NCI-H2227 treated with DMSO at 0.1 percent for 48 hours (cell line): ENCODE results near the gene SGCE.
"Not testable (repeated sequence)": the region's sequence is repeated elsewhere in the genome, so short reads cannot be mapped to it uniquely, and the experiment has no call there.

Source experiments
- DNase-seq: peaks from one replicate; lab custom pipeline; 2025; lab: John Stamatoyannopoulos, UW

The SGCE gene, protein sequence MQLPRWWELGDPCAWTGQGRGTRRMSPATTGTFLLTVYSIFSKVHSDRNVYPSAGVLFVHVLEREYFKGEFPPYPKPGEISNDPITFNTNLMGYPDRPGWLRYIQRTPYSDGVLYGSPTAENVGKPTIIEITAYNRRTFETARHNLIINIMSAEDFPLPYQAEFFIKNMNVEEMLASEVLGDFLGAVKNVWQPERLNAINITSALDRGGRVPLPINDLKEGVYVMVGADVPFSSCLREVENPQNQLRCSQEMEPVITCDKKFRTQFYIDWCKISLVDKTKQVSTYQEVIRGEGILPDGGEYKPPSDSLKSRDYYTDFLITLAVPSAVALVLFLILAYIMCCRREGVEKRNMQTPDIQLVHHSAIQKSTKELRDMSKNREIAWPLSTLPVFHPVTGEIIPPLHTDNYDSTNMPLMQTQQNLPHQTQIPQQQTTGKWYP

GRCh38 chr7:94655848-94656657, at the start of gene SGCE:
TSS of gene SGCE (minus strand) at chr7:94656133. CDS start at chr7:94656098, 35 bp downstream.
- DNase-seq: peak; percentile 80

GRCh38 chr7:94705155-94706021, 49.5 kb upstream of the SGCE start:
- DNase-seq: not testable (repeated sequence)

GRCh38 chr7:94701555-94701973, 45.6 kb upstream of the SGCE start:
- DNase-seq: peak; percentile 49

DNA sequence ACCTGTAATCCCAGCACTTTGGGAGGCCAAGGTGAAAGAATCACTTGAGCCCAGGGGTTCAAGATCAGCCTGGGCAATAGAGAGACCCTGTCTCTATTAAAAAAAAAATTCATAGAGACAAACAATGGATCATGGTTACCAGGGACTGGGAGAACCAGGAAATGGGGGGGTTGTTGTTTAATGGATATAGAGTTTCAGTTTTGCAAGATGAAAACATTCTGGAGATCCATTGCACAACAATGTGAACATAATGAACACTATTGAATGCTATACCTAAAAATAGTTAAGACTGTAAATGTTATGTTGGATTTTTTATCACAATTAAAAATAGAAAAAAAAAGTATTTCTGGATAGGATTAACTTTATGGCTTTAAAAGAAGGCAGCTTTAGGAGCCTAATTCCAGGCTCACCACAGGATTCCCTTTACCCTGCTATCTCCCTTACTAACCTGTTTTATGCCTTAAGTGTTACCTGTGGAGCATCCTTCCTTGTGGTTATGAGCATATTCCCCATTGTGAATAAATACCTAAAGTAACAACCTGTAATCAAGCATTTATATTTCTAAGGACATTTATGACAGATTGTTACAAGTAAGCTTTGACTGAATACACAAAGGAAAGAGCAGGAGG, 45.1 kb upstream of the SGCE start:
- DNase-seq: no peak

DNA sequence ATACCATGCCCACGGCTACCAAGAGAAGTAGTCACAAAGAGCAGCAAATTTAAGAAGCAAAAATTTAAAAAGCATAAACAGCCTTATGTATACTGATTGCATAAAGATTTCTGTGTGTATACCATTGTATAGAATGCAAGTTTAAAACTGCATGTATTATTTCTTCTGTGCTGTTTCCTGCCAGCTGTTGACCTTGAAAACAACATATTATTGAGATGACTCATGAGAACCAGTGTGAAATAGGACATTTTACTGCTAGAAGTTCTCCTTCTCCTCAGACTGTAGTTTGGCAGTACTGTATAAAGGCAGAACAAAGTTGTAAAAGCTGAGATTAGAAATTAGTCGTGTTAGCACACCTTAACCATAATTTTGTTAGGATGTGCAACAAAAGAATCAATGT, 42.3 kb upstream of the SGCE start:
- DNase-seq: no peak

DNA sequence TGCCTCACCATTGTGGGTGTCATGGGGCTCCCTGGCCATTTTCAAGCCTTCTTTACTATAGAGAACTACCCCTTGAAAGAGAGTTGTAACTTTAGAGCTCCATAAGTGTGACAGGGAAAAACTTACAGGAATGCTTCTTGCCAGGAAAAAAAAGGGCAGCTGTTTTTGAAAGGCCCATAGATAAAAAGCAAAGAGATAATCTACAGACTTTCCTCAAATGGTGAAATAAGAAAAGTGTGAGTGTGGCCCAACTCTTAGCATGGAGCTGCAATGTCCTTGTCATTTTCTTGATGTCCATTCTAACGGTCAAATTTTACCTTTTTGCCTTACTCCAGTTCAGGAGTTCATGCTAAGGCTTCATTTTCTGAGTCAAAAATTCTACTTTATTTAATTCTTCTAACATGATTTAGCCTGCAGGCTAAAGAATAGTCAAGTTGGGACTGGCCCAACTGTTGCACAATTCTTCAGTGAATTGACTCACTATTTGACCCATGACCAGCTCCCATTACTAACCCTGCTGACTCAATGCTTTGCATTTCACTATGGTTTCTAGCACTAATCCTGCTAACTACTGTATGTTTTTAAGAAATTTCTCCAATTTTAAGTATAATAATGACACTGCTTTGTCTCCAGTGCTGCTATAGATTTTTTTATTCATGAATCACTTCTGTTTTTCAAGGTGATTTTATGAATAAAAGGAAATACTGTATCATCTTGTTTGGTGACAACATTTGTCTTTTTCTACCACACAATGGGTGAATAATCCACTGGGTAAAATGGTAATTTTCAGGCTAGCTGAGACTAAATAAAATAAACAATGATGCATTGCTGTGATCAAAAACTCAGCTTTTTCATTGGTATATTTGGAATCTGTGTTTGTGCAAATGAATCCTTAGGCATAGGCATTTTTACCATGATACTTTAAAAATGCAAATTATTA, 41.4 kb upstream of the SGCE start:
- DNase-seq: no peak

DNA sequence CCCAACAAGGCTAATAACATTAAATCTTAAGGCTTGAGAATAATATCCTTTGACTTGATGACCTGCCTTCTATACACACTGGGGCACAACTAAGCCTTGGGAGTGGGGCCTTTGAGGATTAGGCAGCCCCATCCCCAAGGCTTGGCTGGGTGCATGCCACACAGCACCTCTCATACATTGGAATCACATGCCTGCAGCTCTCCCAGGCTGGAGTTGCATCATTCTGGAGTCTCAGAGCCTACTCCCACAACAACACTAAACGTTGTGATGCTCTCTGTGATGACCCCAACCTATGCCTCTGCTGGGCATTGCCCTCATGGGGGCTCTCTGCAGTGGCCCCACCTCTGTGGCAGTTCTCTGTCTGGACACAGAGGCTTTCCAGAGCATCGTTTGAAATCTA, 31.9 kb upstream of the SGCE start:
- DNase-seq: no peak

- no peak for DNase-seq
Measured at GRCh38 chr7:94687076-94687475, 31.1 kb upstream of the SGCE start.

GRCh38 chr7:94683066-94683465, 27.1 kb upstream of the SGCE start:
- no peak for DNase-seq

GRCh38 chr7:94679358-94679757, 23.4 kb upstream of the SGCE start:
- no peak for DNase-seq

DNA sequence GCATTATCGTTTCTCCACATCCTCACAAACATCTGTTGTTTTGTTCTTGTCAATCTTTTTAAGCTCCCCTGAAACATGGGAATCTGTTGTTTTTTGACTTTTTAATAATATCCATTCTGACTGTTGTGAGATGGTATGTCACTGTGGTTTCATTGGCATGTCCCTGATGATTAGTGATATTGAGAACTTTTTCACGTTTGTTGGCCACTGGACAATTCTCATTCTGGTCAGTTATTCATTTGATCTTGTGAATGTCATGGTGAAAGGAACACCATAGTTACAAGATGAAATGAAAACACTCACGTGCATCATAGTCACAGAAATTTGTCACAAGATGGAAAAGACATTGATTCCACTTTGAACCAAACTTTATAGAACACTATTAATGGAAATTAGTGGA, 20.5 kb upstream of the SGCE start:
- DNase-seq: no peak

DNA sequence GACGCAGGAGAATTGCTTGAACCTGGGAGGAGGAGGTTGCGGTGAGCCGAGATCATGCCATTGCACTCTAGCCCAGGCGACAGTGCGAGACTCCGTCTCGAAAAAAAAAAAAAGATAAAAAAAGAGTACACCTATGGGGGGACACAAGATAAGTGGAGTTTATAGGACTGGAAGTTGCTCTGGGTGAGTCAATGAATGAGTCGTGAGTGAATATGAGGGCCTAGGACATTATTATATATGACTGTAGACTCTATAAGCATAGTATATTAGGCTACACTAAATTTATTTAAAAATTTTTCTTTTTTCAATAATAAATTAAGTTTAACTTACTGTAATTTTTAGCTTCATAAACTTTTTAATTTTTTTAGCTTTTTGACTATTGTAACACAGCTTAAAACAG, 19.4 kb upstream of the SGCE start:
- DNase-seq: no peak

GRCh38 chr7:94671444-94672235, 15.7 kb upstream of the SGCE start:
- no peak for DNase-seq

DNA sequence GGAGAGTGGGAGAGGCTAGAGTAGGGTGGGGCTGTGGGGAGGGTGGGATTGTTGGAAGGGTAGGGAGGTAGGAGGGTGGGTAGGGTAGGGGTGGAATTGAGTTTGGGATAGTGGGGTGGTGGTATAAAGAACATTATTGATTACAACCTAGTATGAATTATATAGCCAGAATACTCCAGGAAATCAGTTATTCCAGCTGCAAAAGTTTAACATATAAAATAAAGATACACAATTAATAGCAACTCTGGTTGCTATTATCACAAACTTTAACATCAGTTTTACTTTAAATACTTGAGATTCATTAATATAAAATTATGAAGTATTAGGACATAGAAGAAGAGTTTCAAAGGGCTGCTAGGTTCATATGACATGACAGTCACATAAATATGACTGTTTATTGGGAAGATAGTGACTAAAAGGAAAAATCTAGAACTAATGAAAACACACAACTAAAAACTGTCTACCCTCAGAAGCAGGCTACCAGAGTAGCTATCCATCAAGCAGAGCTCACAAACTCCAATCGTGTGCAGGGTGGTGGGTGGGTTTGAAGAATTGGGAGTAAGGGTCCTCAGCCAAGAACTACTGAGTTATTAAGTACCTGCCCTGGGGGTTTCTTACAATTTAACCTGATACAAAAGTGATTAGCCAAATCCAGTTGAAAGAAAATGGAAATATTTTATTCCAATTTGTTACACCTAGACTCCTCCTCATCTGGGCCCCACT, 14.0 kb upstream of the SGCE start:
- DNase-seq: no peak

GRCh38 chr7:94666879-94667587, 11.1 kb upstream of the SGCE start:
- no peak for DNase-seq

GRCh38 chr7:94665426-94665825, 9.5 kb upstream of the SGCE start:
- DNase-seq: no peak

DNA sequence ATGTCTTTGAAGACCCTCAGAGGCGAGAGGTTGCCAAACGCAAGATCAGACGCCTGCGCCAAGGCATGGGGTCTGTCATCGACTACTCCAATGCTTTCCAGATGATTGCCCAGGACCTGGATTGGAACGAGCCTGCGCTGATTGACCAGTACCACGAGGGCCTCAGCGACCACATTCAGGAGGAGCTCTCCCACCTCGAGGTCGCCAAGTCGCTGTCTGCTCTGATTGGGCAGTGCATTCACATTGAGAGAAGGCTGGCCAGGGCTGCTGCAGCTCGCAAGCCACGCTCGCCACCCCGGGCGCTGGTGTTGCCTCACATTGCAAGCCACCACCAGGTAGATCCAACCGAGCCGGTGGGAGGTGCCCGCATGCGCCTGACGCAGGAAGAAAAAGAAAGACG, 8.1 kb upstream of the SGCE start:
- no peak for DNase-seq

DNA sequence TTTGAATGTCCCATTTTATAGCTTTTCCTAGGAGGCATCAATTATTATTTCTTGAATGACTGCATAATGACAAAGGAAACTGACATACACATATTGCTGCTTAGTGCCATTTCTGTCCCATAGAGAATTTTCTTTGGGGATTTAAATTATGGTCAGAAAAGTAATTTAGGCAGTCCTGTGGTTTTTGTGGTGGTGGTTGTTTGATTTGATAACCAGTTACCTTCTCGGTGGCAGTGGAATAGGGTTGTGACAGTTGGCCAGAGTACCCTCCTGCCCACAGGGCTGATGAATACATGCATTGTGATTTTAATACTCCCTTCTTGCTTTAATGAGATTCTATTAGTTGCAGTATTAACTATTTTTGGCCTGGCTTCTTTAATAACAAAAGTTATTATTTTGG, 6.6 kb upstream of the SGCE start:
- no peak for DNase-seq
